H1 (cell line): ENCODE results near the gene RNF152. TPM values are rescaled to one million over a fixed set of nuclear protein-coding genes. Genes with fewer than 3 reads are reported as not detected.

ENCODE experiments used
- CTCF ChIA-PET: fragments of 300-600 bp; sonication (Branson Sonifier 250); formaldehyde crosslinking; loops from one replicate; lab custom pipeline; 2021; ENCODE audit not compliant: partially characterized antibody; lab: Charles Lee
- POLR2A ChIA-PET: fragments of 300-600 bp; sonication (Branson Sonifier 250); formaldehyde crosslinking; loops from one replicate; lab custom pipeline; 2021; ENCODE audit warnings: inconsistent platforms; ENCODE audit not compliant: partially characterized antibody; lab: Charles Lee
- DNase-seq, 2 experiments: peaks; one replicate each; pipeline versions ENCODE4 v3.0.0 to v3.0.0-alpha.2; 2010 to 2022; ENCODE audit warnings: low spot score in 2 of 2, low read depth in 1 of 2, mixed read lengths in 1 of 2
- FAIRE-seq: peaks from 2 replicates; lab custom pipeline; 2011; peaks lifted over from hg19 to GRCh38; lab: Jason Lieb, UNC
- H2AFZ ChIP-seq: 2 replicates; pipeline ENCODE4 v1.8.1; 2012; ENCODE audit warnings: low read length, inconsistent platforms
- H2AK5ac ChIP-seq: 2 replicates; pipeline ENCODE4 v1.6.1; 2013; ENCODE audit warnings: low read depth, low read length
- H2BK120ac ChIP-seq: replicated peaks from 2 replicates; pipeline ENCODE3; 2013; ENCODE audit warnings: low read depth, low read length, inconsistent platforms
- H2BK12ac ChIP-seq: 2 replicates; pipeline ENCODE4 v1.6.1; 2013; ENCODE audit warnings: low read depth, low read length
- H2BK15ac ChIP-seq: 2 replicates; pipeline ENCODE4 v1.6.1; 2013; ENCODE audit warnings: low read length
- H2BK20ac ChIP-seq: 2 replicates; pipeline ENCODE4 v1.6.1; 2013; ENCODE audit warnings: low read length
- H2BK5ac ChIP-seq: 2 replicates; pipeline ENCODE4 v1.6.1; 2013; ENCODE audit warnings: low read depth, low read length
- H3K14ac ChIP-seq: 2 replicates; pipeline ENCODE4 v1.6.1; 2013; ENCODE audit warnings: inconsistent platforms; ENCODE audit not compliant: insufficient read length
- H3K18ac ChIP-seq: 2 replicates; pipeline ENCODE4 v1.6.1; 2013; ENCODE audit warnings: low read length; ENCODE audit errors: extremely low read depth
- H3K23ac ChIP-seq: 2 replicates; pipeline ENCODE4 v1.6.1; 2013; ENCODE audit warnings: inconsistent platforms; ENCODE audit not compliant: insufficient read length
- H3K23me2 ChIP-seq: 2 replicates; pipeline ENCODE4 v1.6.1; 2013; ENCODE audit warnings: low read depth, low read length
- H3K27ac ChIP-seq: 2 replicates; pipeline ENCODE4 v1.6.1; 2011; ENCODE audit warnings: low read depth, low read length, inconsistent platforms
- H3K27me3 ChIP-seq, 4 experiments: replicated peaks in 1 of 4; 1 replicate in 1 of 4; 2 replicates in 3 of 4; pipeline versions ENCODE4 v1.6.1 to v1.8.1; 2011 to 2013; ENCODE audit warnings: low read length in 3 of 4, mild to moderate bottlenecking in 3 of 4, inconsistent platforms in 2 of 4, mixed read lengths in 2 of 4, moderate library complexity in 1 of 4; ENCODE audit not compliant: control insufficient read depth in 3 of 4, insufficient read depth in 3 of 4; ENCODE audit errors: extremely low read depth in 1 of 4
- H3K36me3 ChIP-seq, 4 experiments: 2 replicates each; pipeline versions ENCODE4 v1.6.1 to v1.8.1; 2011 to 2013; ENCODE audit warnings: mild to moderate bottlenecking in 4 of 4, low read length in 3 of 4, moderate library complexity in 2 of 4, control low read depth in 1 of 4, inconsistent platforms in 1 of 4; ENCODE audit not compliant: insufficient read depth in 4 of 4, control insufficient read depth in 2 of 4
- H3K4ac ChIP-seq: replicated peaks from 2 replicates; pipeline ENCODE3; 2013; ENCODE audit warnings: low read length, low read depth, mixed read lengths, inconsistent platforms; ENCODE audit not compliant: insufficient read length
- H3K4me1 ChIP-seq, 4 experiments: replicated peaks in 1 of 4; 1 replicate in 1 of 4; 2 replicates in 3 of 4; pipeline versions ENCODE4 v1.6.1 to v1.8.1; 2011 to 2013; ENCODE audit warnings: low read length in 3 of 4, inconsistent platforms in 2 of 4, mixed read lengths in 1 of 4; ENCODE audit not compliant: insufficient read depth in 4 of 4, control insufficient read depth in 3 of 4
- H3K4me2 ChIP-seq, 2 experiments: 2 replicates each; pipeline versions ENCODE4 v1.6.1 to v1.8.1; 2011 to 2013; ENCODE audit warnings: low read depth in 2 of 2, low read length in 2 of 2, control low read depth in 1 of 2, inconsistent platforms in 1 of 2, mild to moderate bottlenecking in 1 of 2; ENCODE audit not compliant: insufficient read depth in 1 of 2
- H3K4me3 ChIP-seq, 4 experiments: fragments of 200-600, 300-600 bp in 1 of 4; sonication (generic), shearing (Covaris generic), sonication (Bioruptor Twin) in 1 of 4; 2 replicates each; pipeline versions ENCODE4 v1.5.1 to v1.8.1; 2011 to 2016; ENCODE audit warnings: low read length in 4 of 4, low read depth in 3 of 4, control low read depth in 2 of 4, inconsistent platforms in 2 of 4, mild to moderate bottlenecking in 2 of 4, mixed read lengths in 1 of 4, moderate library complexity in 1 of 4; ENCODE audit not compliant: insufficient read depth in 2 of 4; ENCODE audit errors: extremely low read depth in 1 of 4
- H3K56ac ChIP-seq: replicated peaks from 2 replicates; pipeline ENCODE3; 2013; ENCODE audit warnings: low read depth, mild to moderate bottlenecking, mixed read lengths, low read length, inconsistent platforms; ENCODE audit not compliant: insufficient read length
- H3K79me1 ChIP-seq: 2 replicates; pipeline ENCODE4 v1.6.1; 2013; ENCODE audit warnings: low read depth, low read length, control low read depth
- H3K79me2 ChIP-seq, 2 experiments: 2 replicates each; pipeline versions ENCODE4 v1.6.1 to v1.8.1; 2012 to 2013; ENCODE audit warnings: low read length in 2 of 2, mild to moderate bottlenecking in 2 of 2, inconsistent platforms in 1 of 2; ENCODE audit not compliant: insufficient read depth in 2 of 2, control insufficient read depth in 1 of 2
- H3K9ac ChIP-seq, 4 experiments: replicated peaks in 1 of 4; 1 replicate in 1 of 4; 2 replicates in 3 of 4; pipeline versions ENCODE4 v1.6.1 to v1.8.1; 2011 to 2013; ENCODE audit warnings: low read depth in 3 of 4, low read length in 3 of 4, control low read depth in 2 of 4, mild to moderate bottlenecking in 2 of 4, moderate library complexity in 2 of 4, inconsistent platforms in 1 of 4; ENCODE audit errors: extremely low read depth in 1 of 4
- H3K9me3 ChIP-seq, 2 experiments: 2 replicates each; pipeline versions ENCODE4 v1.6.1 to v1.8.1; 2012 to 2013; ENCODE audit warnings: mild to moderate bottlenecking in 2 of 2, moderate library complexity in 2 of 2, control low read depth in 1 of 2, inconsistent platforms in 1 of 2, low read depth in 1 of 2, low read length in 1 of 2, mixed read lengths in 1 of 2; ENCODE audit not compliant: insufficient read depth in 2 of 2
- H4K20me1 ChIP-seq, 2 experiments: replicated peaks in 1 of 2; 2 replicates each; pipeline versions ENCODE3 to v1.8.1; 2011 to 2013; ENCODE audit warnings: inconsistent platforms in 2 of 2, low read length in 2 of 2, mild to moderate bottlenecking in 1 of 2; ENCODE audit not compliant: insufficient read depth in 2 of 2, control insufficient read depth in 1 of 2
- H4K5ac ChIP-seq: 2 replicates; pipeline ENCODE4 v1.6.1; 2013; ENCODE audit warnings: low read length, low read depth, mixed read lengths, inconsistent platforms; ENCODE audit not compliant: insufficient read length
- H4K8ac ChIP-seq: 2 replicates; pipeline ENCODE4 v1.8.0; 2013; ENCODE audit warnings: mild to moderate bottlenecking, moderate library complexity, low read length, inconsistent platforms; ENCODE audit not compliant: insufficient read depth; ENCODE audit errors: extremely low read depth
- H4K91ac ChIP-seq: replicated peaks from 2 replicates; pipeline ENCODE3; 2013; ENCODE audit warnings: low read length, mixed read lengths, inconsistent platforms; ENCODE audit not compliant: insufficient read length
- ASH2L ChIP-seq: fragments of 200-600, 300-600 bp; sonication (generic); IDR thresholded peaks from one replicate; pipeline ENCODE4 v1.7.1; 2017; ENCODE audit warnings: low read length
- JUND ChIP-seq: IDR thresholded peaks from 2 replicates; pipeline ENCODE4 v1.6.1; 2011; ENCODE audit warnings: mild to moderate bottlenecking, improper control_type of control experiment, low read length
- WGBS, 2 experiments: shearing (Covaris generic) in 1 of 2; methylation state at CpG; one replicate each; pipeline versions ENCODE4 v1.1.6 to v1.1.7; 2013 to 2015; ENCODE audit warnings: low lambda C conversion rate in 2 of 2, mixed read lengths in 2 of 2, inconsistent platforms in 1 of 2, low coverage in 1 of 2, missing lambda C conversion rate in 1 of 2; ENCODE audit not compliant: insufficient replicate concordance in 2 of 2, insufficient coverage in 1 of 2, insufficient read length in 1 of 2; ENCODE audit errors: extremely low coverage in 1 of 2, missing lambda C conversion rate in 1 of 2; 5-methylcytosine and 5-hydroxymethylcytosine counted together
- polyA plus RNA-seq, 7 experiments: library from polyadenylated mRNA; depleted of rRNA in 3 of 7; stranded (reverse) in 5 of 7; unstranded in 2 of 7; fragments of >200 nt in 5 of 7; fragments of 200-250 nt in 2 of 7; gene quantifications; 1 replicate in 5 of 7; 2 replicates in 1 of 7; 4 replicates in 1 of 7; pipeline versions ENCODE4 v1.2.1 to v1.2.3, GENCODE V29; 2011 to 2013; ENCODE audit warnings: missing spikeins in 2 of 7, mixed read lengths in 2 of 7
- total RNA-seq: library from RNA; stranded (reverse); fragmentation: NEBNext Ultra II Directional; extraction: Animal tissue kit (Norgen Biotek cat#: 25700); gene quantifications from 2 replicates; pipeline ENCODE4 v1.2.1, GENCODE V29; 2021

RNF152 gene
- total and polyA plus RNA-seq, 2 of the 8 experiments (the other 6 are each of a cell fraction or from before 2014, with no cell fraction given) = 1.1 to 2.7 TPM

GRCh38 chr18:61803393-61803792 is 89.4 kb downstream of the RNF152 start:
- H2BK12ac ChIP-seq = no peak overlapping the region
- H3K4ac ChIP-seq = no peak overlapping the region
- no peak overlapping the region for H4K8ac ChIP-seq
- no peak overlapping the region for H2BK120ac ChIP-seq
- H2BK15ac ChIP-seq = no peak overlapping the region
- WGBS, 2 experiments = 53% methylated on average over 2 of the region's 2 CpGs; no CpG with 5 or more reads in 1 of the 2 experiments
- no peaks in the 10 kb centered on the region for H3K27me3 ChIP-seq
- H3K27ac ChIP-seq = no peak overlapping the region
- H3K79me1 ChIP-seq = no peaks in the 10 kb centered on the region
- no peak for TF ChIP-seq JUND
- TF ChIP-seq ASH2L = peak; percentile 31
- no peaks in the 10 kb centered on the region for H3K79me2 ChIP-seq
- no peak overlapping the region for H3K9ac ChIP-seq
- no peak overlapping the region for H3K23ac ChIP-seq
- no peak overlapping the region for H2AK5ac ChIP-seq
- ChIA-PET POLR2A (interaction anchor here (0.6 kb wide), 1 partner anchor 209 kb away, joined by 3 read pairs; no protein-coding TSS in a partner anchor), CTCF (interaction anchor here (0.8 to 1.5 kb wide), 3 partner anchors 12 to 221 kb away, joined by 3 read pairs; no protein-coding TSS in a partner anchor)
- H2AFZ ChIP-seq = peak overlapping the region; percentile 78; the same call in 1 of the 2 replicates
- H4K20me1 ChIP-seq = no peaks in the 10 kb centered on the region
- H3K4me1 ChIP-seq = peaks cover 0 to 18% (median 2%) of the 10 kb centered on the region in 4 experiments; a peak in 3 of 7 replicates
- peak overlapping the region in 1 of 2 experiments; percentile 47; a peak in 1 of 4 replicates for H3K4me2 ChIP-seq
- H4K5ac ChIP-seq = peak overlapping the region; percentile 68
- H3K18ac ChIP-seq = peak overlapping the region; percentile 65; the same call in 1 of the 2 replicates
- H3K23me2 ChIP-seq = no peaks in the 10 kb centered on the region
- no peak overlapping the region for H4K91ac ChIP-seq
- DNase-seq (no peak), FAIRE-seq (no peak)
- no peak overlapping the region for H3K14ac ChIP-seq
- H3K56ac ChIP-seq = no peak overlapping the region
- H2BK20ac ChIP-seq = no peak overlapping the region
- H3K9me3 ChIP-seq = no peaks in the 10 kb centered on the region
- H2BK5ac ChIP-seq = no peak overlapping the region; the same call in 1 of the 2 replicates
- 0 out of 8 replicates have a peak overlapping the region, but pooled peaks of 1 of the 4 experiments have one; percentile 5 for H3K4me3 ChIP-seq
- no peaks in the 10 kb centered on the region for H3K36me3 ChIP-seq
